Left ventricle myocardium superior (tissue), 1 donor: ENCODE data around the gene PET100. TPM values are rescaled to one million over a fixed set of nuclear protein-coding genes. Genes with fewer than 3 reads are reported as not detected.

ENCODE experiments used
- ATAC-seq: fragments of 200-7000 bp; cut with Tn5 transposase; one replicate; pipeline ENCODE4 v1.9.1; 2020; ENCODE audit warnings: mild to moderate bottlenecking, moderate library complexity
- DNase-seq: peaks from one replicate; pipeline ENCODE4 v3.0.0-alpha.2; 2020
- intact Hi-C: fragments of 100-400 bp; cut with micrococcal nuclease; formaldehyde crosslinking; loops from one replicate; pipeline ENCODE4 v1.11.0; 2022
- total RNA-seq: library from RNA; stranded (reverse); fragmentation: NEBNext Ultra II Directional; extraction: Animal tissue kit (Norgen Biotek cat#: 25700); gene quantifications from one replicate; pipeline ENCODE4 v1.2.1, GENCODE V29; 2021
- donor health status: DM: no; HTN: yes; CAD: no; lungs with severe emphysema.

Gene PET100
- total RNA-seq, 1 donor from 2014 or later, result 206 TPM

DNA sequence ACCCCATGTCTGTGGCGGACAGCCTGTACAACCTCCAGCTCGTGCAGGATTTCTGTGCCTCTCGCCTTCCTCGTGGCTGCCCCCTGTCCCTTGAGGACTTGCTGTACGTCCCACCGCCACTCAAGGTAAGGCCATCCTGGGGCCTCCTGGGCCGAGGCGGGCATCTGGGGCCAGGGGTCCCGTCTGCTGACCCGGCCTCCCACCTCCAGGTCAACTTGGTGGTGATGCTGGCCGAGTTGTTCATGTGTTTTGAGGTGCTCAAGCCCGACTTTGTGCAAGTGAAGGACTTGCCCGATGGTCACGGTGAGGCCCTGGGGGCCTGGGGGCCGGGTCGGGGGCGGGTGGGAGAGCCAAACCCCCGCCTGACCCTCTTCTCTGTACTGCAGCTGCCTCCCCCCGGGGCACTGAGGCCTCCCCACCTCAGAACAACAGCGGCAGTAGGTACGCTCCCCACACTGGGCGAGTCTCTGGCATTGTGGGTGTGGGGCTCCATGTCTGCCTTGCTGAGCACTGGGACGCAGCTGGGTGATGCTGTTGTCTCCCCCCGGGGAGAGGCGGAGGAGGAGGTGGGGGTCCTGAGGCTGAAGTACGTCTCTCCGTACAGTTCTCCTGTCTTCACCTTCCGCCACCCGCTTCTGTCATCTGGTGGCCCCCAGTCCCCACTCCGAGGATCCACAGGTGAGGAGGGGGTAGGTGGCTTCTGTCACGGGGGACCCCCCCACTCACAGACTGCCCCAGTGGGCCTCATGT lies 18.9 kb upstream of the PET100 start:
- DNase-seq (no peak), ATAC-seq (no peak)
- intact Hi-C loops, result no loop called here

DNA sequence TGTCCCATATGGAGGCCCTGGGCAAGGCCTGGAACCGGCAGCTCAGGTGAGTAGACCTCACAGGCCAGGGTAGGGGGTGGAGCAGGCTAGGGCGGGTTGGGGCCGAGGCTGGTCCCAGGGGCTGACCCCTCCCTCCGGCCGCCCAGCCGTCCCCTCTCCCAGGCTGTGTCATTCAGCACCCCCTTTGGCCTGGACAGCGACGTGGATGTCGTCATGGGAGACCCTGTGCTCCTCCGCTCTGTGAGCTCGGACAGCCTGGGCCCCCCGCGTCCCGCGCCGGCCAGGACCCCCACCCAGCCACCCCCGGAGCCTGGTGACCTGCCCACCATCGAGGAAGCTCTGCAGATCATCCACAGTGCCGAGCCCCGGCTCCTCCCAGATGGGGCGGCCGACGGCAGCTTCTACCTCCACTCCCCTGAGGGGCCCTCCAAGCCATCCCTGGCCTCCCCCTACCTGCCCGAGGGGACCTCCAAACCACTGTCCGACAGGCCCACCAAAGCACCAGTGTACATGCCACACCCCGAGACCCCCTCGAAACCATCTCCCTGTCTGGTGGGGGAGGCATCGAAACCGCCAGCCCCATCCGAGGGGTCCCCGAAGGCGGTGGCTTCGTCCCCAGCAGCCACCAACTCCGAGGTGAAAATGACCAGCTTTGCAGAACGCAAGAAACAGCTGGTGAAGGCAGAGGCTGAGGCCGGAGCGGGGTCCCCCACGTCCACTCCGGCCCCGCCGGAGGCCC lies 17.9 kb upstream of the PET100 start:
- ATAC-seq (no peak), DNase-seq (no peak)
- intact Hi-C loops, result no loop called here

DNA sequence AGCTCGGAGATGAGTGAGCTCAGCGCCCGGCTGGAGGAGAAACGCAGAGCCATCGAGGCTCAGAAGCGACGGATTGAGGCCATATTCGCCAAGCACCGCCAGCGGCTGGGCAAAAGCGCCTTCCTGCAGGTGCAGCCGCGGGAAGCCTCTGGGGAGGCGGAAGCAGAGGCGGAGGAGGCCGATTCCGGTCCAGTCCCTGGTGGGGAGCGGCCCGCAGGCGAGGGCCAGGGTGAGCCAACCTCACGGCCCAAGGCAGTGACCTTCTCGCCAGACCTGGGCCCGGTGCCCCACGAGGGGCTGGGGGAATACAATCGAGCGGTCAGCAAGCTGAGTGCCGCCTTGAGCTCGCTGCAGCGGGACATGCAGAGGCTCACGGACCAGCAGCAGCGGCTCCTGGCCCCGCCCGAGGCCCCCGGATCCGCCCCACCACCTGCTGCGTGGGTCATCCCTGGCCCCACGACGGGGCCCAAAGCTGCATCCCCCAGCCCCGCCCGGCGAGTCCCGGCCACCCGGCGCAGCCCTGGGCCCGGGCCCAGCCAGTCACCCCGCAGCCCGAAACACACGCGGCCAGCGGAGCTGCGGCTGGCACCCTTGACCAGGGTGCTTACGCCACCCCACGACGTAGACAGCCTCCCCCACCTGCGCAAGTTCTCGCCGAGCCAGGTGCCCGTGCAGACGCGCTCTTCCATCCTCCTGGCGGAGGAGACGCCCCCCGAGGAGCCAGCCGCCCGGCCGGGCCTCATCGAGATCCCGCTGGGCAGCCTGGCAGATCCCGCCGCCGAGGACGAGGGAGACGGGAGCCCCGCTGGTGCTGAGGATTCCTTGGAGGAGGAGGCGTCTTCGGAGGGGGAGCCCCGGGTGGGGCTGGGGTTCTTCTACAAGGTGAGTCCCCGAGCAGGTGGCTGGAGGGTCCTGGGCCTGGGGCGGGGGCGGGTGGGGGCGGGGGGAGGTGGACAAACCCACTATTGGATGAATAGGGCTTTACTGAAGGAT lies 17.0 kb upstream of the PET100 start:
- ATAC-seq, result no peak
- intact Hi-C loops, result no loop called here
- DNase-seq, result no peak

DNA sequence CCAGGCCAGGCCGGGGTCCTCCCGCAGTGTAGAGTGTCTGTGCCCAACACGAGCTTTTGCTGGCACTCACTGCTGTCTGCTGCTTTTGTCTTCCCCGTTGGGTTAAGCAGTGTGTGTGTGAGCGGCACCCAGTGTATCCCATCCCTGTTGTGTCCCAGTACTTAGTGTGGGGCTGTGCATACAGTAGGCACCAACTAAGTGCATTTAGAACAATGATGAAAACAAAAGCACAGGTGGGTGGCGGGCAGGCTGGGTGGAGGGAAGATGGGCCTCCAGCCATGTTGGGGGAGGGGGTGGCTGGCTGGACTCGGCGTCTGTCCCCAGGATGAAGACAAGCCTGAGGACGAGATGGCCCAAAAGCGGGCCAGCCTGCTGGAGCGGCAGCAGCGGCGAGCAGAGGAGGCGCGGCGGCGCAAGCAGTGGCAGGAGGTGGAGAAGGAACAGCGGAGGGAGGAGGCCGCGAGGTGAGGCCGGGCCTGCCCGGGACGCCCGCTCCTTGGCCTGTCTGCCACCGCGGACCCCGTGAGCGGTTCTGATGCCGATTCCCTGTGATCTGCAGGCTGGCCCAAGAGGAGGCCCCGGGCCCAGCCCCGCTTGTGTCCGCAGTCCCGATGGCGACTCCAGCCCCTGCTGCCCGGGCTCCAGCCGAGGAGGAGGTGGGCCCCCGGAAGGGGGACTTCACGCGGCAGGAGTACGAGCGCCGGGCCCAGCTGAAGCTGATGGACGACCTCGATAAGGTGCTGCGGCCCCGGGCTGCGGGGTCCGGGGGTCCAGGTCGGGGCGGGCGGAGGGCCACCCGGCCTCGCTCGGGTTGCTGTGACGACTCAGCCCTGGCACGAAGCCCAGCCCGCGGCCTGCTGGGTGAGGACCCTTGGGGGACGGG lies 14.5 kb upstream of the PET100 start:
- intact Hi-C loops, result no loop called here
- DNase-seq (peak; percentile 30), ATAC-seq (no peak)

DNA sequence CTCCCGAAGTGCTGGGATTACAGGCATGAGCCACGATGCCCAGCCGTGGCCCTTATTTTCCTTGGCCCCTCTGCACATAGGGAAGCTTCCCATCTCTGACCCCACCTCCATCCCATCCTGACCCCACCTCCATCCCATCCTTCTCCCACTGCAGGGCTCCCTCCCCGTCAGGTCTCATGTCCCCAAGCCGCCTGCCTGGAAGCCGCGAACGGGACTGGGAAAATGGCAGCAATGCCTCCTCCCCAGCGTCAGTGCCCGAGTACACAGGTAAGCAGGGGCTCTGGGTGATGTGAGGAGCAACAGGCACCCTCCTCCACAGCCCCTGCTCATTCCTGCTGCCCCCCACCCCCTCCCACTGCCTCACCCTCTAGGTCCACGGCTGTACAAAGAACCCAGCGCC lies 12.4 kb upstream of the PET100 start:
- ATAC-seq (no peak), DNase-seq (no peak)
- intact Hi-C loops, result no loop called here

DNA sequence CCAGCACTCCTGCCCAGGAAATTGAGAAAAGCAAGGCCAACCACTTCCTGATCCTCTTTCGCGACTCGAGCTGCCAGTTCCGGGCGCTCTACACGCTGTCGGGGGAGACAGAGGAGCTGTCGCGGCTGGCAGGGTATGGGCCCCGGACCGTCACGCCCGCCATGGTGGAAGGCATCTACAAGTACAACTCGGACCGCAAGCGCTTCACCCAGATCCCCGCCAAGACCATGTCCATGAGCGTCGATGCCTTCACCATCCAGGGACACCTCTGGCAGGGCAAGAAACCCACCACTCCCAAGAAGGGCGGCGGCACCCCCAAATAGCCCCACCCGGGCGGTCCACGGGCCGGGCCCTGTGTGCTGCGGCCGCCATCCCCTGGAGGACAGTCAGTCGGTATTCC lies 11.9 kb upstream of the PET100 start:
- ATAC-seq (no peak), DNase-seq (no peak)
- intact Hi-C loops, result no loop called here

DNA sequence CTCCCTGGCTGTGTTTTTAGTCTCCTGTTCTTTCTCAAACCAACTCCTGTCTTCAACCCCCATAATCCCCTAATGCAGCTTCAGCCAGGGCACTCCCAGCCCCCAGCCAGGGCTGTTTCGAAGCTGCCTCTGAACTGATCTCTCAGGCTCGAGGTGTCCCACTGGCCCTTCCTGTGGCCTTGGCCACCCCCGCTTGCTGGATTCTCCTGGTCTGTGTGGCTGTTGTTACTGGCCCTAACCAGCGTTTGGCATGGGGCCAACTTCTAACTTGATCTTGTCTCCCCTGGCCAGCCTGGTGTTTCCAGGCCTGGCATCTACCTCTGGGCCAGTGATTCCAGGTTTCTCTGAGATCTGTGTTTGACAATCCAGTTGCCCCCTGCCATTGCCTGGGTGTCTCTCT lies 11.2 kb upstream of the PET100 start:
- intact Hi-C loops, result no loop called here
- peak; percentile 16 for ATAC-seq
- no peak for DNase-seq

DNA sequence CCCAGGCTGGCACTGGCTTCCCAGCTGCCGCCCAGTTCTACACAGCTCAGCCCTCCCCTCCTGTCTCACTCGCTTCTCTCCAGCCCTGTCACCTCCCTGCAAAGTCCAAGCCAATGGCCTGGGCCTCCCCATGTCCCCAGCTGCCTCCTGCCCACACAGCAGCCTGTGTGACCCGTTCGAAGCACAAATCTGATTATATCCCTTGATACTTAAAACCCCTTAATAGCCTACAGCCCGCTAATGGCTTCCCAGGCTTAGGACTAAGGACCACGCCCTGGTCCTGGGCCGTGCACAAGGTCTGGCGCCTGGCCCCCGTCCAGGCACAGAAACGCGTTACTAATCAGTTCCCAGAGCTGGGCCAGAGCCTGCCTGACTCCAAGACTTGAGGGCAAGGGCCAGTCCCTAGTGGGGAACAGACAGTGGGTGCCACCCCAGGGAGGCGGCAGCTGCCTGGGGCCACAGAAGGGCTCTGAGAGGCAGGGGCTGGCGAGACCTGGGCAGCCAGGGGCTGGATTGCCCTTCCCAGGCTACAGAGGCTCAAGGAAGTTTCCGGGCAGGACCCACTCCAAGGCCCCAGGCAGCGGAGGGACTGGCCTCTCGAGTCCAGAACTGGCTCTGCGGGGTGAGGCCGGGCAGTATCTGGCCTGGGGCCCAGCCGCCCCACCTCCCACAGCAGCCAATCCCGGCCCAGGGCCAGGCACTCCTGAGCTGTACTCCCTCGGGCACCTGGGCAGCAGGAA lies 10.7 kb upstream of the PET100 start:
- ATAC-seq (peak; percentile 57), DNase-seq (no peak)
- intact Hi-C loops, result no loop called here

DNA sequence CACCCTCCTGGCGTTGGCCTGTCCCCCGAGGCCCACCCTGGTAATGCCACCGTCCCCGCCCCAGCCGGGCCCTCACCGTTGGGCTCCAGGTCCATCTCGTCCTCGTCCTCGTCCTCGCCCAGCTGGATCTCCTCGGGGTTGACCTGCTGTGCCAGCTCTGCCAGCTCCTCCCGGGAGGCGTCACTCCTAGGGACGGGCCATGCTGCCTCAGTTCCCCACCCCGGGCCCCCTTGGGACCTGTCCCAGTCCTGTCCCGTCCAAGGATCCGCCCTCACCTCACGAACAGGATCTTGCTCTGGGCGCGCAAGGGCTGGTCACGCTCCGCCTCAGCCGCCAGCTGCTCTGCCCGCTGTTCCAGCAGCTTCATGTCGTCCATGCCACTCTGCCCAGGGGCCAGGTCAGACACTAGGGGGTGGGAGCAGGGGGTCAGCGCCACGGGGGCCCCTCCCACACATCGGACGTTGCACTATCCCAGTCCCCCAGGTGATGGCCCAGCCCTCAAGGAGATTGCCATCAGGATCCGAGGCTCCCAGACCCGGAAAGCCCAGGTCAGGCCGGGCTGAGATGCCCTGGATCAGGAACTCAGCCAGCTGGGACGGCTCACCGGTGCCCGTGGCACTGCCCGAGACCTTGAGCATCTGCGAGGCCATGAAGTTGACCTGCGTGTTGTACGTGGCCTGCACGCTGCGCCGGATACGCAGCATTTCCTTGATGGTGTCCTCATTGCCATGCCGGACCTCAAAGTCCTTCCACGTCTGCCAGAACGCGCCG lies 9.7 kb upstream of the PET100 start:
- ATAC-seq (no peak), DNase-seq (no peak)
- intact Hi-C loops, result no loop called here

DNA sequence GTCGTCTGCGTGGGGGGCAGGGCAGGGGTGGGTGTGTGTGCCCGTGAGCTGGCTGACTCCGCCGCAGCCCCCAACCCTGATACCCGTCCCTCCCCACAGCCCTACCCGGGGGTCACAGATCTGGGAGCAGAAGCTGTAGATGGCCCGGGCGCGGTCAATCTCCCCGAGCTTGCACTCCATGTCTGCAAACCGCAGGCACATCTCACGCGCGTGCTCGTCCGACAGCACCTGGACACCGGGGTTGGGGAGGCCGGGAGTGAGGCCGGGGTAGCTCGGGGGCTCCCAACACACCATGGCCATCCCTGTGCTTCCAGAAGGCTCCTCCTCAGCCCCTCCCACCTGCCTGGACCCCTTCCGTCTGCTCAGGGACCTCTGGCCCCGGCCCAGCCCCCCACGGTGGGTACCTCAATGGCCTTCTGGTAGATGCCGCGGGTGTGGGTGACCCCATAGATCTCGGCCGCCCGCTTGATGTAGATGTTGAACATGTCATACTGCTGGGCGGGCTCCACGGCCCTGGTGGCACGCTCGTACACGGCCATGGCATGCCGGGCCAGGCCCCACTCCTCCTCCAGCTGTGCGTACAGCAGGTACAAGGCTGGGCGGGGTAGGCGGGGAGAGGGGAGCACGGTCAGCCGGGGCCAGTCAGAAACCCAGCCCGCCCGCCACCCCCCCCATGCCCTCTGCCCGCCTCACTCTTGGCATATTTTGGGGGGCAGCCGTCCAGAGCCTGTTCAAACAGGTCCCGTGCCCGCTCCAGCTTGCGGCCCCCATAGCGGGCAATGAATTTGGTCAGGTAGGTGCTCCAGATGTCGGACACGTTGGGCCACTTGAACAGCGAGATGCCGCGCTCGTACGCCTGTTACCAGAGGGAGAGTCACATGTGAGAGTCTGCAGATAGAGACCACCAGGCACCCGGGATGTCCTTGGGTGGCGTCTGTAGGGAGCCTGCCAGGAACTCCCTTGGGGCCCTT lies 8.9 kb upstream of the PET100 start:
- DNase-seq (no peak), ATAC-seq (no peak)
- intact Hi-C loops, result no loop called here

DNA sequence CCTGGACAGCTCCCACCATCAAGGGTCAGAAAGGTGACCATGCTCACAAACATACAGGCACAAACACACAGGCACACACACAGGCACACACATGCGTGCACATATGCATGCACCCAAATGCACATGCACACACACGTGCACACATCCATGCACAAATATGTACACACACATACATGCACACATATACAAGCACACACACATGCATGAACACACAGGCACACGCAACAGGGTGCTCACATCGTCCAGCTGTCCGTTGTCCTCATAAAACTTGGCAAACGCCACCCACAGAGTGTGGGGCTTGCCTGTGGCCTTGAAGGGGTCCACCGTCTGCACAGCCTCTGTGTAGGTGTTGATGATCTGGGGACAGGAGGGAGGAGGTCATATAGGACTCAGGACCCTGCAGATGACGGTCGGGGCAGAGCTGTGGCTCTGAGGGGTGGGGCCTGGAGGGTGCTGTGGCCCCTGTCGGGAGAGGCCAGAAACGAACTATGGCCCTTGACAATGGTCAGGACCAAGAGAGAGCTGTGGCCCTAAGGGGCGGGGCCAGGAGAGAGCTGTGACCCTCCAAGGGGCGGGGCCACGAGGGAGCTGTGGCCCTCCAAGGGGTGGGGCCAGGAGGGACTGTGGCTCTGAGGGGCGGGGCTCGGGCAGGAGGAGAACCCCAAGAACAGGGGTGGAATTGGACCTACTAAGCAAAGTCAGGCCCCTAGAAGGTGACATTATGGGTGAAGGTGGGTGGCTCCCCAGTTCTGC lies 6.5 kb upstream of the PET100 start:
- ATAC-seq, result no peak
- DNase-seq, result no peak
- intact Hi-C loops, result no loop called here

DNA sequence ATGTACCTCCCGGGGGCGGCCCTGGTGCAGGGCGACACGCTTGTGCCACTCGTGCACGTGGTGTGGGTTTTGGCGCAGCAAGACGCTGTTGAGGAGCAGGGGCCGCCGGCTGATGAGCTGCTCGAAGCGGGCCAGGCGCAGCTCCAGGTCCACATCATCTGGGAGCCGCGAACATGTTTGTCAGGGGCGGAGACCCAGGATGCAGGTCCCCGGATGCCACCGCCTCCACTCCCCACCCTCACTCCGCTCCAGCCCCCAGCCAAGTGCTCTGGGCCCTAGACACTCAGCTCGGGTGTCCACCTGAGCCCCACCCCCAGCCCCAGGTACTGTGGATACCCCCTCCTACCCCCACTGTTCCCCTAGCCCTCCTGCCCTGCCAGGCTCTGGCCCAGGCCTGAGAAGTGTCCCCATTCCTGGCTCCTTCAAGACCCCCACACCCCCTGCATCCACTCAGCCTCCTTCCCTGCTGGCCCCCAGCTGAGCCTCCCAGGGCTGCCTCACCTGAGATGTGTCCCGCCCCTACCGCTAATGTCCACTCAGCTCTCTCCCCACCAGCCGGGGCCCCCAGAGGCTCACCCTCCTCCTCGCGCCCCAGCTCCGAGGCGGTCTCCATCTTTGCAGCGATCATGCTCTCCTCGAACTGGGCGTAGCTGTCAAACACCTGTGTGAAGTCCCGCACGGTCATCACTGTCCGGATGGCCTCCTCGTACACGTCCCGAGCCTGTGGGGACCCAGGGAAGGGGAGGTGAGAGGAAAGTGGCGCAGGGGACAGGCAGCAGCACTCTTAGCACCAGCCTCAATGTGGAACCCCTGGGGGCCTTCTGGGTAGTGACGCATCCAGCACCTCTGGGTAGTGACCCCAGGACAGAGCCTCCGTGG lies 5.6 kb upstream of the PET100 start:
- ATAC-seq (no peak), DNase-seq (no peak)
- intact Hi-C loops, result no loop called here

DNA sequence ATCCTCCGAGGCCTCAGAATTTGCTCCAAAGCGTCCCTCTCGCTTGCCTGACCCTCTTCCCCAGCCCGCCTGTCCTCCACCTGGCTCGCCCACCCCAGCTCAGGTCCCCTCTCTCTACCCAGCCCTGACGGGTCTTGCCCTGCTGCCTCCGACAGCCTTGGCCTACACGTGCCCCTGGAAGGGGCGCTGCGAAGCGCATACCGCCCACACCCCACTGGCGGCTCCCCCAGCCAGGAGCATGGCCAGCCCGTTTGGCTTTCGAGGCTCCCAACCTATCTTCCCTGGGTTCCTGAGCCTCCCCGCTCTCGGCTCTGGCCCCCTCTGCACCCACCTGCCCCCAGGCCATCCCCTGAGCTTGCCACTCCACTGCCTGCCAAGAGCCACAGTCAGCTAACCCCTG lies 4.8 kb upstream of the PET100 start:
- intact Hi-C loops, result no loop called here
- DNase-seq (no peak), ATAC-seq (no peak)

DNA sequence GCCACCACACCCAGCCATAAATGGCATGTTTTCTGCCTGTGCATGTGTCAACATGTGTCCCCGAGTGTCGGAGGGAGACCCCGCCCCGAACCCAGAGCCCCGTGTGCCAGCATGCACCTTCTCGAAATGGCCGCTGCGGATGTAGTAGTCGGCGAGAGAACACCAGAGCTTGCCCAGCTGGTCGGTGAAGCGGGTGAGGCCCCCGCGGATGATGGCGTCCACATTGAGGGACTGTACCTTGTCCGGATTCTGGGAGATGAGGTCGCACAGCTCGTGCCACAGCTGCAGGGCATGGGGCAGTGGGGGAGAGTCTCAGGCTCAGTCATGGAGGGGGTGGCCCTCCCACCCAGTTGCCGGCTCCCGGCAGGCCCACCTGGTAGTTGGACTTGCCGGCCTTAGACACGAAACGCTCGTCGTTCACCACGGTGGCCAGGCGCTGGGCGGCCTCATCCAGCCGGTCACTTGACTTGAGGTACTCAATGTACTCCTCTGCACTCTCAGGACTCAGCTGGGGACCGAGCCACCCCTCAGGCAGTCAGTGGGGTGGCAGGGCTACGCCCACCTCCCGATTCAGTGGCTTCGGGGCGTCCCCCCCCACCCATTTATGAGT lies 3.7 kb upstream of the PET100 start:
- intact Hi-C loops, result no loop called here
- ATAC-seq (no peak), DNase-seq (no peak)
